Activated CD4-positive, alpha-beta T cell treated with anti-CD3 and anti-CD28 coated beads for 24 hours (primary cell): Measurements from ENCODE around the gene DLST.
A peak's percentile ranks its signal among the peaks of the same experiment; 100 is the strongest.

Experiments used
- DNase-seq, 2 donors: peaks; one replicate each; pipeline ENCODE4 v3.0.0-alpha.2; 2020; ENCODE audit warnings: low read depth in 2 of 2

The DLST gene

GRCh38 chr14:74860899-74861733 lies 20.6 kb upstream of the DLST start:
- peak; percentile 94 to 96 for DNase-seq

- DNase-seq: no peak
Observed at GRCh38 chr14:74861734-74862090, 20.0 kb upstream of the DLST start.

DNA sequence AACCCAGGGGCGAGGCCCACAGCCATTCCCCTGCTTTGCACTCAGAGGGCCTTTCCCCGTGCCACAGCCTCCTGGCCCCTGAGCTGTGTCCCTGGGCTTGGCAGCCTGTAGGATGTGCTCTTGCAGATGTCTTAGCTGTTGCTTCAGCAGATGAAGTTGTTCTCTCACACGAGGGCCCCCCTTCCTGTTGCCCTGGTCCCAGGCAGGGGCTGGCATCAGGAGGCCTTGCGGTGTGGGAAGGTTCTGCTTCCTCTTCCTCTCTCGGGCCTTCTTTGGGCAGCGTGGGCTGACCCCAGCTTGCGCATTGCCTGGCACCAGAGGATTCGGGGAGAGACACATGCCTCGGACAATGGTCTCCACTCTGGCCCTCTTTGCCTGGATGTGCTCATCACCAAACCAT lies 18.4 kb upstream of the DLST start:
- no peak for DNase-seq

DNA sequence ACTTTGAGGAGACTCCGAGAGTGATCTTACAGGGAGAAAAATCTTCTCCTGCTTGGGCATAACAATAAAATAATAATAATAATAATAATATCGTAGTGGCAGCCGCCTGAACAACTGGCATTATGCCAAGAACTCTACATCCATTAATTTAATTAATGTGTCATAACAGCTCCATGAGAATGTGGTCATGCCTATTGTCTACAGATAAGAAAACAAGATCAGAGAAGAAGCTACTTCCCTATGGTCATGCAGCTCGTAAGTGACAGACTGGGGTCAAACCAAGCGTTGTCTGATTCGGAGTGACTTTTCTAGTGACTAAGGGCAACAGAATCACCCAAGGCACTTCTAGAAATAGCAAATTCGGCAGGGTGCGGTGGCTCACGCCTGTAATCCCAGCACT lies 17.5 kb upstream of the DLST start:
- DNase-seq: no peak

- no peak for DNase-seq
Observed at GRCh38 chr14:74865156-74865555, 16.6 kb upstream of the DLST start.

DNA sequence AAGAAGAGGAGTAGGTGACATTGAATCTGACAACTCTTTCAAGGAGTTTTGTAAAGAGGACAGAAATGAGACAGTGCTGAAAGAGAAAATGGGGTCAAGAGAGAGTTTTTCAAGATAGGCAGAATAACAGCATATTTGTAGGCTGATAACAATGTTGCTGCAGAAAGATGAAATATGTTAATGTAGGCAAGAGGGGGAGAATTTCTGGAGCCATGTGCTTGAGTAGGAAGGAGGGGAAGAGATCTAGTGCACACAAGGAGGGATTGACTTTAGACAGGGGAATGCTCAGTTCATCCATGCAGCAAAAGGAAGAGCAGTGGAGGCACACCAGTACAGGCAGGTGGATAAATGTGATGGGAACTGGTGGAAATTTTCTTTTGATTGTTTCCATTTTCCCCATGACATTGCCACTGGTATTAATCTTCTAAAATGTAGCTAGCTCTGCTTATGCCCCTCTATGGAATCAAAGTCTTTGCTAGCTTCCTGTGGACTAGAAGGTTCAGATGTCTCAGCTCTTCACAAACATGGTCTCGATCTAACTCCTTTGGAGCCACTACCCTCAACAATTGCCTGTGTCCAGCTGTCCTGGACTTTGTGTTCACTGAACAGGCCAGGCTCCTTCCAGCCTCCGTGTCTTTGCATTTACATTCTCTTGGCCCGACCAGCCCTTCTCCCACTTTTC lies 14.9 kb upstream of the DLST start:
- DNase-seq: no peak

GRCh38 chr14:74867673-74868072 lies 14.0 kb upstream of the DLST start:
- DNase-seq: peak in 1 of 2 donors; percentile 17

DNA sequence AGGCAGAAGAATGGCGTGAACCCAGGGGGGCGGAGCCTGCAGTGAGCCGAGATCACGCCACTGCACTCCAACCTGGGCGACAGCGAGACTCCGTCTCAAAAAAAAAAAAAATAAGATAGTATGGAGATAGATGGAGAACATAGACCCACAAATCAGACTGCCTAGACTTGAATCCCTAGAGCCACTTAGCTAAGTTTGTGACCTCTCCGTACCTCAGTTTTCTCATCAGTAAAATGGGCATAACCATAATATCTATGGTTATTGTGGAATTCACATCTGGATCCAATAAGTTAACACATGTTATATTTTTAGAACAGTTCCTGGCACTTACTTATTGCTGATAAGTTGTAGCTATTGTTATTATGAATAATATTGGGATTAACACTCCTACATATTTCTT lies 13.0 kb upstream of the DLST start:
- no peak for DNase-seq

DNA sequence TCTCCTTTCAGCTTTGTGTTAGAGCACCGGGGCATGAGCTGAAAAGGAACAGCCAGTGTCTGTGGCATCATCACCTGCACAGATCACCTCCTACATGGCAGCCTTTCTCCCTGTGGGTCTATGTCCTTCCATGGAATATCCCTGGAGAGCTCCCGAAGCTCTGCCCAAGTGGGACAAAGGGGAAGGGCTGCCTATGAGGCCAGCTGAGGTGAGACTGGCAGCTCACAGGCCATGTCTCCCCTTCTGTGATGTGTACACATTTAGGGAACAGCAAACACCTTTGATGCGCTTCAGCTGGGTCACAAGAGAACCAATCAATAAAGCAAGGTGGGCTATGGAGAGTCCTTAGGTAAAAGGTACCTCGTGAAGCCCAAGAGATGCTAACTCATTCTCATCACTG lies 9.9 kb upstream of the DLST start:
- no peak for DNase-seq

GRCh38 chr14:74875204-74875603 lies 6.5 kb upstream of the DLST start:
- no peak for DNase-seq

- DNase-seq: no peak
Observed at GRCh38 chr14:74875941-74876913, 5.5 kb upstream of the DLST start, which contains the start of gene PROX2. Gene PROX2 (minus strand): TSS chr14:74876145. CDS start chr14:74863834, 12,311 bp downstream.

- DNase-seq: no peak
Observed at GRCh38 chr14:74879427-74880182, 2.1 kb upstream of the DLST start.

- peak in 1 of 2 donors; percentile 30 for DNase-seq
Observed at GRCh38 chr14:74882103-74882920, 596 bp downstream of the DLST start.

GRCh38 chr14:74886001-74886400 lies 4.3 kb downstream of the DLST start:
- DNase-seq: no peak

- no peak for DNase-seq
Observed at GRCh38 chr14:74888164-74889158, 6.7 kb downstream of the DLST start.

DNA sequence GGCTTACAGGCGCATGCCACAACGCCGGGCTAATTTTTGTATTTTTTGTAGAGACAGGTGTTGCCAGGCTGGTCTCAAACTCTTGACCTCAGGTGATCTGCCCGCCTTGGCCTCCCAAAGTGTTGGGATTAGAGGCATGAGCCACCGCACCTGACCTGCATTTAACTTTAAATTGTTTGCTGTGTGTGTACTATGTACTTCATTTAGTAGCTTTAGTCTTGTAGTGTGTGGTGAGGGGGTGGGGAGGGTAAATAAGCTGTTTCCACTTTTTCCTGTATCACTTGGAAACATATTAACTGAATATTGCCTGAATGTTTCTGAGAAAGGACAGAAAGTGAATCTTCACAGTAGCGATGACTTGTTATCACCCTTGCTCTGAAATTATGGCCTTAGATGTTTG lies 8.5 kb downstream of the DLST start:
- DNase-seq: no peak

DNA sequence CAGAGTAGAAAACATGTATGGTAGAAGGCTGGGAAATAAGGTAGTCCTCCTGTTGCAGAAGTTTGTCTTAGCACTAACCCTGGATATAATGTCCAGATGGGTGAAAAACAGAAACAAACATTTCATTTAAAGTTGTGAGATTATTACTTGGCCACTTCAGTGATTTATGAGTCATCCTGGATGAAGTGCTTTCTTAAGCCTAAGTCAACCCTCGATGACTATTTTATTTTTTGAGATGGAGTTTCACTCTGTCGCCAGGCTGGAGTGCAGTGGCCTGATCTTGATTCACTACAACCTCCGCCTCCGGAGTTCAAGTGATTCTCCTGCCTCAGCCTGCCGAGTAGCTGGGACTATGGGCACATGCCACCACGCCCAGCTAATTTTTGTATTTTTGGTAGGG lies 10.2 kb downstream of the DLST start:
- DNase-seq: no peak

GRCh38 chr14:74892745-74893144 lies 11.0 kb downstream of the DLST start:
- DNase-seq: no peak

DNA sequence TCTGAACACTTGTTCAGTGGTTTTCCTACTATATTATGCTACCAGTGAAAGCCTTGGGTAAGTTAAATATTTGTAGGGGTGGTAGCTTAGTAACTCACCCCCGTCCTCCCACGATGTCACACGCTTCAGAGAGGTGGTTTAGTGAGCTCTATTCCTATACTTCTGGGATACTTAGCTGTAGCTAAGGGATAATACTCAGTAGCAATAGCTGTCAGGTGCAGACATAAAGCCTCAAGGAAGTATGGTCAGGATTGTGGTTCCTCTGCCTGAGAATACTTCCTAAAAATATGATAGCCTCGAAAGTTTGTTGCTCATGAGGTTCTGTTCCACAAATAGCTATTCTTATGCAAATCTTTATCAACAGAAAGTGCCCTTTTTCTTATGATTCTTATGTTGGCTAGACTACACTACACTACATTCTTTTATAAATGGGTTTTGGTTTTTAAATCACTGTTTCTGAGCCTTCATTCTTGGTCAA lies 11.9 kb downstream of the DLST start:
- DNase-seq: no peak
